OCI-LY3 (cell line): Measurements from ENCODE around the gene LILRB4.
"Not testable (repeated sequence)": the region's sequence is repeated elsewhere in the genome, so short reads cannot be mapped to it uniquely, and the experiment has no call there.

Source experiments
- H2AFZ ChIP-seq: fragments of 200-600, 300-600 bp; shearing (Covaris generic); 2 replicates; pipeline ENCODE4 v1.6.0; 2014; ENCODE audit warnings: antibody characterized with exemption, low read depth, low read length
- H3K27ac ChIP-seq: fragments of 200-600, 300-600 bp; sonication (generic); 2 replicates; pipeline ENCODE4 v1.5.1; 2014; ENCODE audit warnings: mild to moderate bottlenecking, low read length, moderate library complexity, mixed read lengths
- H3K27me3 ChIP-seq: fragments of 200-600, 300-600 bp; sonication (generic); 2 replicates; pipeline ENCODE4 v1.6.1; 2014; ENCODE audit warnings: low read depth, low read length, mixed read lengths
- H3K36me3 ChIP-seq: fragments of 200-600, 300-600 bp; sonication (generic); replicated peaks from 2 replicates; pipeline ENCODE3; 2014; ENCODE audit warnings: low read depth, low read length, mixed read lengths
- H3K4me1 ChIP-seq: fragments of 300-600, 200-600 bp; sonication (generic); 2 replicates; pipeline ENCODE4 v1.6.1; 2014; ENCODE audit warnings: low read length, mixed read lengths
- H3K4me2 ChIP-seq: fragments of 200-600, 300-600 bp; sonication (generic); 2 replicates; pipeline ENCODE4 v1.6.1; 2014; ENCODE audit warnings: low read length, mixed read lengths
- H3K4me3 ChIP-seq: fragments of 300-600, 200-600 bp; sonication (generic); 2 replicates; pipeline ENCODE4 v1.5.1; 2014; ENCODE audit warnings: antibody characterized with exemption, mild to moderate bottlenecking, low read length, moderate library complexity
- H3K79me2 ChIP-seq: fragments of 300-600, 200-600 bp; shearing (Covaris generic); 2 replicates; pipeline ENCODE4 v1.6.1; 2014; ENCODE audit warnings: mild to moderate bottlenecking, low read length, mixed read lengths
- H3K9ac ChIP-seq: fragments of 300-600, 200-600 bp; shearing (Covaris generic); 2 replicates; pipeline ENCODE4 v1.6.0; 2014; ENCODE audit warnings: mild to moderate bottlenecking, low read length, moderate library complexity
- H3K9me3 ChIP-seq: fragments of 200-600, 300-600 bp; shearing (Covaris generic); 2 replicates; pipeline ENCODE4 v1.6.1; 2014; ENCODE audit warnings: low read length, mixed read lengths; ENCODE audit not compliant: insufficient read depth
- H4K20me1 ChIP-seq: fragments of 200-600, 300-600 bp; sonication (generic); 2 replicates; pipeline ENCODE4 v1.6.1; 2016; ENCODE audit warnings: low read length, mixed read lengths; ENCODE audit not compliant: insufficient read depth
- EZH2phosphoT487 ChIP-seq: fragments of 200-600 bp; shearing (Covaris generic); IDR thresholded peaks from 2 replicates; pipeline ENCODE4 v1.6.1; 2018; ENCODE audit warnings: antibody characterized with exemption, mixed run types, low read depth
- TF ChIP-seq, protein P1 (sequence below): fragments of 200-600, 300-600 bp; sonication (generic); IDR thresholded peaks from 2 replicates; pipeline ENCODE4 v1.5.1; 2014; ENCODE audit warnings: antibody characterized with exemption, low read length, low read depth

LILRB4 gene

DNA sequence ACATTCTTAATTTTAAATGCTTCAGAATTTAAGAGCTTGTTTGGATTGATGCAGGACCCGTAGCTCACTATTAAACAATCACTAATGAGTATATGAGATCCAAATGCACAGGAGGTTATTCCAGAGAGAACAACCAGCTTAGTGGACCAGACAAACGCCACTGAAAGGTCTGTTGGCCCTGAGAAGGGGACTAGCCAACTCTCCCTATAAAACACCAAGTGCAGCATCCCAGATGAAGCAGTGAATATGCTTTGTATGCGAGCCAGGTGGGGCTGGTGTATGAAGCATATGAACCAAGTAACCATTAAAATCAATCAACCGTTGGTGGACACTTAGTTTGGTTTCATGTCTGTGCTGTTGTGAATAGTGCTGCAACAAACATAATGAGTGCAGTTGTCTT, 42.3 kb upstream of the LILRB4 start:
- Histone ChIP-seq H3K36me3 (peaks cover 7% of the 10 kb centered on the region), H3K4me1 (peaks cover 38% of the 10 kb centered on the region), H3K4me2 (no peak overlapping the region), H3K27me3 (no peaks in the 10 kb centered on the region), H3K9ac (no peak overlapping the region), H3K27ac (no peak overlapping the region), H3K79me2 (peaks cover 11% of the 10 kb centered on the region; the same call in 1 of the 2 replicates), H3K9me3 (peaks cover 14% of the 10 kb centered on the region), H2AFZ (no peak overlapping the region), H4K20me1 (no peaks in the 10 kb centered on the region), H3K4me3 (no peak overlapping the region)
- TF ChIP-seq, protein P1, sequence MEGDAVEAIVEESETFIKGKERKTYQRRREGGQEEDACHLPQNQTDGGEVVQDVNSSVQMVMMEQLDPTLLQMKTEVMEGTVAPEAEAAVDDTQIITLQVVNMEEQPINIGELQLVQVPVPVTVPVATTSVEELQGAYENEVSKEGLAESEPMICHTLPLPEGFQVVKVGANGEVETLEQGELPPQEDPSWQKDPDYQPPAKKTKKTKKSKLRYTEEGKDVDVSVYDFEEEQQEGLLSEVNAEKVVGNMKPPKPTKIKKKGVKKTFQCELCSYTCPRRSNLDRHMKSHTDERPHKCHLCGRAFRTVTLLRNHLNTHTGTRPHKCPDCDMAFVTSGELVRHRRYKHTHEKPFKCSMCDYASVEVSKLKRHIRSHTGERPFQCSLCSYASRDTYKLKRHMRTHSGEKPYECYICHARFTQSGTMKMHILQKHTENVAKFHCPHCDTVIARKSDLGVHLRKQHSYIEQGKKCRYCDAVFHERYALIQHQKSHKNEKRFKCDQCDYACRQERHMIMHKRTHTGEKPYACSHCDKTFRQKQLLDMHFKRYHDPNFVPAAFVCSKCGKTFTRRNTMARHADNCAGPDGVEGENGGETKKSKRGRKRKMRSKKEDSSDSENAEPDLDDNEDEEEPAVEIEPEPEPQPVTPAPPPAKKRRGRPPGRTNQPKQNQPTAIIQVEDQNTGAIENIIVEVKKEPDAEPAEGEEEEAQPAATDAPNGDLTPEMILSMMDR, result no peak
- no peak for TF ChIP-seq EZH2phosphoT487

DNA sequence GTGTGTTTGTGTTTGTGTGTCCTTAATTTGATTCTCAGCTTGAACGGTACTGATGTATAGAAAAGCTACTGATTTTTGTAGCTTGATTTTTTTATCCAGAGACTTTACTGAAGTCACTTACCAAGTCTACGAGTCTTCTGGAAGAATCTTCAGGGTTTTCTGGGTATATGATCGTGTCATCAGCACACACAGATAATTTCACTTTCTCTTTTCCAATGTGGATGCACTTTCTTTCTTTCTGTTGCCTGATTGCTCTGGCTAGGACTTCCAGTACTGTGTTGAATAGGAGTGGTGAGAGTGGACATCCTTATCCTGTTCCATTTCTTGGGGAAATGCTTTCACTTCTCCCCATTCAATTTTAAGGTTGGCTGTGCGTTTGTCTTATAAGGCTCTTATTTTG, 40.4 kb upstream of the LILRB4 start:
- H3K79me2 ChIP-seq, result peaks cover 11% of the 10 kb centered on the region; the same call in 1 of the 2 replicates
- no peak overlapping the region for H3K27ac ChIP-seq
- H3K4me2 ChIP-seq, result peak overlapping the region; percentile 44
- no peaks in the 10 kb centered on the region for H3K27me3 ChIP-seq
- no peaks in the 10 kb centered on the region for H4K20me1 ChIP-seq
- peaks cover 22% of the 10 kb centered on the region for H3K4me1 ChIP-seq
- TF ChIP-seq, protein P1, result no peak
- no peak for TF ChIP-seq EZH2phosphoT487
- peaks cover 11% of the 10 kb centered on the region for H3K36me3 ChIP-seq
- no peak overlapping the region for H3K9ac ChIP-seq
- H2AFZ ChIP-seq, result no peak overlapping the region
- peaks cover 12% of the 10 kb centered on the region for H3K9me3 ChIP-seq
- peak overlapping the region; percentile 13; the same call in 1 of the 2 replicates for H3K4me3 ChIP-seq

DNA sequence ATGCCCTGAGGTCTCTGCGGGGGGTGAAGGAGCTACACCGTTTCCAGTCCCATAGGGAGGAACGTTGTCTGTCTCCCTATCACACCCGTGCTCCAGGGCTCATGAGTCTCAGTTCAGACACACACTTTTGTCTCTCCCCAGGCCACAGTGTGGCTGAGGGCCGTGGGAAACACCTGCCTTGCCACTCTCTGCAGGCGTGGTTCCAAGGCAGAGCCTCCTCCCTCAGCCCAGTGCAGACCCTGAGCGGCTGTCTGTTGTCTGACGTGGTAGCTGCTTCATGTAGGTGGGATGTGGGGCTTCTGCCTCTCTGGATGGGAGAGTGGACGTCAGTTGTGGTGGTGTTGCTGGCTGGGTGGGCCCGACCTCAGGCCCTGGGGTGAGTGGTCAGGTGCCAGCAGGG, 38.6 kb upstream of the LILRB4 start:
- H3K4me1 ChIP-seq, result peaks cover 29% of the 10 kb centered on the region
- not testable (repeated sequence) for H3K9ac ChIP-seq, H3K27ac ChIP-seq, H3K4me3 ChIP-seq, H3K27me3 ChIP-seq, H2AFZ ChIP-seq, H3K4me2 ChIP-seq, H4K20me1 ChIP-seq
- H3K36me3 ChIP-seq, result peaks cover 11% of the 10 kb centered on the region
- peaks cover 11% of the 10 kb centered on the region; the same call in 1 of the 2 replicates for H3K79me2 ChIP-seq
- H3K9me3 ChIP-seq, result peaks cover 12% of the 10 kb centered on the region

DNA sequence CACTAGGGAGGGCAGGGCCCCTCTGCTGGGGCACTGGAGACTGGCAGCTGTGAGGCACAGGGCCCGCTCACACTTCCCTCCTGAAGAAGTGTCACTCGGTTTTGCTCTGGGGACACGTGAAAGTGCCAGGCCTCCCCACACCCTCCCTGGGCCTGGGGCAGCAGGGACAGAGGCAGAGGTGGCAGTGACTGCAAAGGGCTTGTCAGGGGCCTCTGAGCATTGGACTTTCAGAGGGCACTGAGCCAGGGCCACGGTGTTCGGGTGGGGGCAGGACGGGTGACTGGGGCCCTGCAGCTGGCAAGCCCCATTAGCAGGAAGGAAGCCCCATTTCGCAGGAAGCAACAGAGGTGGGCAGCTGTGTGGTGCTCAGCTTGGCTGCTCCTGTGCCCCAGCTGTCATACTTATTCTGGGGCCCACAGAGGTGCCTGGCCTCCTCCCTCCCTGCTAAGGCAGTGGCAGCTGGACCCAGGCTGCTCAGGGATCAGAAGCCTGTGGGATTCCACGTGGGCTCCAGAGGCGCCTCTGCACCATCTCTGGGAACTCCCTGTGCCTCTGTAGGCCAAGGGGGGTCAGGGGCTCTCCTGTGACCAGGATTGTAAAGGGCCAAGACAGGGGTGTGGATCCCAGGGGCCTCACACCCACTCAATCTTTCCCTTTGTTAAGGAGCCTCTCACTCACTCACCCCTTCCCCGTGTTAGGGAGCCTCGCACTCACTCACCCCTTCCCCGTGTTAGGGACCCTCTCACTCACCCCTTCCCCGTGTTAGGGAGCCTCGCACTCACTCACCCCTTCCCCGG, 37.7 kb upstream of the LILRB4 start:
- not testable (repeated sequence) for H3K4me2 ChIP-seq

DNA sequence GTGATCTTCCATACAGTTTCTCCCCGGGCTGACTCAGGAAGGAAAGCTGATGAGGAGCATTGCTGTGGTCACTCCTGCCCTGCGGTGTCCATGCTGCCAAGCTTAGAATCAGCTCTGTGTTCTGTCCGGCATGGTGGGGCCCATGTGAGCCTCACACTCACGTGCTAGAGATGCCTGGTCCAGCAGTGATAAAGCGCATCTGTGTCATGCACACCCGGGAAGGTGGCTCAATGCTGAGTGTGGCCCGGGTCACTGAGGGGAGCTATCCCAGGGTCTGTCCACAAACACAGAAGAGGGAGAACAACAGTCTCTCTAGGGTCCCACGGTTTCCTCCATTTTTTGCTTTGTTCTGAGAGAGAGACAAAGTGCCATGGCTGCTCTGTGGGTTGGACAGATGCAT, 36.0 kb upstream of the LILRB4 start:
- Histone ChIP-seq H3K4me2 (no peak overlapping the region), H3K27me3 (no peaks in the 10 kb centered on the region), H3K9ac (no peak overlapping the region), H3K79me2 (peaks cover 8% of the 10 kb centered on the region; the same call in 1 of the 2 replicates), H3K4me3 (no peak overlapping the region), H3K36me3 (peaks cover 4% of the 10 kb centered on the region), H3K4me1 (peaks cover 38% of the 10 kb centered on the region), H4K20me1 (no peaks in the 10 kb centered on the region), H3K9me3 (peaks cover 6% of the 10 kb centered on the region; the same call in 1 of the 2 replicates), H2AFZ (no peak overlapping the region), H3K27ac (no peak overlapping the region)
- TF ChIP-seq, protein P1, result no peak
- TF ChIP-seq EZH2phosphoT487, result no peak

More for the DNA sequence above, 37.7 kb upstream of the LILRB4 start:
- H3K27me3 ChIP-seq, H2AFZ ChIP-seq, H3K4me3 ChIP-seq, H3K9ac ChIP-seq, H4K20me1 ChIP-seq, H3K27ac ChIP-seq: not testable (repeated sequence)
- peaks cover 11% of the 10 kb centered on the region; the same call in 1 of the 2 replicates for H3K79me2 ChIP-seq
- peaks cover 31% of the 10 kb centered on the region for H3K4me1 ChIP-seq
- peaks cover 10% of the 10 kb centered on the region for H3K9me3 ChIP-seq
- H3K36me3 ChIP-seq, result peaks cover 11% of the 10 kb centered on the region

DNA sequence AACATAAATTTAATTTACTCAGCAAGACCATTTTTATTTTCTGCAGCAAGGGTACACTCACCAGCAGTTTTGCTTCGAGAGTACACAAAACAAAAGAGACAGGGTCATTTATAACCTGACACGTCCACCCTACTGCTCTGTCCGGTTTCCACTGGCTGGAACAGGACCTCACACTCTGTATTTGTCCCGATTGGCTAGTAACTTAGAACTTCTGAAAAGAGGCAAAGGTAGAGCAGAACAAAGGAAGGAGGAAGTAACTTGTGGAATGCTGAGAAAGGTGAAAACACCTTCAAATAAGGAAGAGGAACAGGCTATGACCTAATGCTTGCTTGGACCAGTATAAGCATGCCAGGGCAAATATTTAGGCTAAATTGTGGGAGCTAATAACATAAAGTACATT, 34.9 kb upstream of the LILRB4 start:
- not testable (repeated sequence) for H3K4me3 ChIP-seq, H4K20me1 ChIP-seq, H3K27ac ChIP-seq

DNA sequence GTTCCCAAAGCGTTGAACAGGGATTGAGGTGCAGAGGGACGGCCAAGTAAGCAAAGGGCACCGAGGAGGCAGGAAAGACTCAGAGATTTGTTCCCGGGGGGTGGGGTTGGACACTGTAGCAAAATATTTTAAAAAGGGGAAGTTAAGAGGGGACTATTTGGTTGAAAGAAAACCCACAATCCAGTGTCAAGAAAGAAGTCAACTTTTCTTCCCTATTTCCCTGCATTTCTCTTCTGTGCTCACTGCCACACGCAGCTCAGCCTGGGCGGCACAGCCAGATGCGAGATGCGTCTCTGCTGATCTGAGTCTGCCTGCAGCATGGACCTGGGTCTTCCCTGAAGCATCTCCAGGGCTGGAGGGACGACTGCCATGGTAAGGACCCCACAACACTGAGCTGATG, 32.5 kb upstream of the LILRB4 start, which contains the start of gene LILRB1:
Gene LILRB1, plus strand, starts transcription at position 223 of the 400 bp plus-strand sequence. CDS start 590 bp downstream, outside the sequence.
- not testable (repeated sequence) for H3K4me3 ChIP-seq, H3K79me2 ChIP-seq, H3K9me3 ChIP-seq, H3K36me3 ChIP-seq, H3K27me3 ChIP-seq, H2AFZ ChIP-seq, H4K20me1 ChIP-seq, H3K27ac ChIP-seq, H3K9ac ChIP-seq
- Histone ChIP-seq H3K4me2 (0 out of 2 replicates have a peak within 1 kb of the TSS, but pooled peaks have one; percentile 4), H3K4me1 (peaks cover 25% of the 10 kb centered on the region)

More for the DNA sequence above, 34.9 kb upstream of the LILRB4 start:
- not testable (repeated sequence) for H3K36me3 ChIP-seq, H3K79me2 ChIP-seq, H3K9ac ChIP-seq, H3K27me3 ChIP-seq, H3K9me3 ChIP-seq, H2AFZ ChIP-seq, H3K4me2 ChIP-seq
- H3K4me1 ChIP-seq, result peaks cover 32% of the 10 kb centered on the region
